GM21447 (cell line): ENCODE results near the gene MARK2.
"Not testable (repeated sequence)": the region's sequence is repeated elsewhere in the genome, so short reads cannot be mapped to it uniquely, and the experiment has no call there.

Source experiments
- ATAC-seq: cut with Tn5 transposase; IDR thresholded peaks from one replicate; pipeline ENCODE4 v1.9.1; 2021; ENCODE audit not compliant: unreplicated experiment

The MARK2 gene

DNA sequence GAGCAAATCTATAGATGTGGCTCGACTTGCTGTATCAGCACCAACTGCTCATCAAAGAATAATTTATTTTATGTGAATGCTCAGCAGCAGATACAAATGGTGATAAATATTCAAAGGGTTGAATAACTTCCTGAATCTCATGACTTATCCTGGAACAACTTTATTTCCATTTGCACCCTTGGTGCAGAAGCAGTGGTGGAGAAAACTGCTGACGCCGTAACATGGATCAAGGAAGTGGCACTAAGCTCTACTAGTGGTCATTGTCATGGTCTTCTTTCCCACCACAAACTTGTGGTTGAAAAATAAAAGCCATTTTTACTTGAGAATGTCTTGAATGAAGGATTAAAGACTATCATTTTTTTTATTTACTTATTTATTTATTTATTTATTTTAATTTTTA lies 14.6 kb downstream of the MARK2 start:
- ATAC-seq: no peak

DNA sequence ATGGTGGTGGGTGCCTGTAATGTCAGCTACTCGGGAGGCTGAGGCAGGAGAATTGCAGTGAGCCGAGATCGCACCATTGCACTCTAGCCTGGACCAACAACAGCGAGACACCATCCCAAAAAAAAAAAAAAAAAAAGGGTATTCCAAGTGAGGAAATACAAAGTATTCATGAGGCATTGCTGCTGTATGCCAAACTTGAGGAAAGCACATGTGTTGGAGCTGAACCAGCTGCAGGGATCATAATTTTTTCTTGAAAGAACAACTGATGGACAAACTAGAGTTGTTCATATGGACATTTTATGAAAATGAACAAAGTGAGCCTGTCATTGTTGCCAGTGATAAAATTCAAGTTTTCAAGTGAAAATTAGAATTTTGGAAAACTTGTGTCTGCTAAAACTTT lies 15.8 kb downstream of the MARK2 start:
- no peak for ATAC-seq

DNA sequence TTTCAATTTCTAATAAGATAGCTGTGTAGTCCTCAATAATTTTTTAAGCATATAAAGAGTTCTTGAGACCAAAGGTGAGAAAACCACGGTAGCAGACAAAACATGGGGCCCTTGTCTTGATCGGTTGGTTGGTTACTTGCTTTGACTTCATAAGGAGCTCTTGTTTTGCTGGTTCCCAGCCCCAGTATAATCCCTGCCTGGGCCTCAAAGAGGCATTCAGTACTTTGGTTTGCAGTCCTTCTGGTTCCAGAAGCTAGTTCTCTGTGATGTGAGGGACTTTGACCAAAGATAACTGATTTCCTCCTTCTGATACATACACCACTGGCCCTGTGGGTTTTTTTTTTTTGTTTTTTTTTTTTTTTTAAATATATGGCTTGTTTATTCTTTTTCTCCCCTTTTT lies 17.1 kb downstream of the MARK2 start:
- ATAC-seq: no peak

DNA sequence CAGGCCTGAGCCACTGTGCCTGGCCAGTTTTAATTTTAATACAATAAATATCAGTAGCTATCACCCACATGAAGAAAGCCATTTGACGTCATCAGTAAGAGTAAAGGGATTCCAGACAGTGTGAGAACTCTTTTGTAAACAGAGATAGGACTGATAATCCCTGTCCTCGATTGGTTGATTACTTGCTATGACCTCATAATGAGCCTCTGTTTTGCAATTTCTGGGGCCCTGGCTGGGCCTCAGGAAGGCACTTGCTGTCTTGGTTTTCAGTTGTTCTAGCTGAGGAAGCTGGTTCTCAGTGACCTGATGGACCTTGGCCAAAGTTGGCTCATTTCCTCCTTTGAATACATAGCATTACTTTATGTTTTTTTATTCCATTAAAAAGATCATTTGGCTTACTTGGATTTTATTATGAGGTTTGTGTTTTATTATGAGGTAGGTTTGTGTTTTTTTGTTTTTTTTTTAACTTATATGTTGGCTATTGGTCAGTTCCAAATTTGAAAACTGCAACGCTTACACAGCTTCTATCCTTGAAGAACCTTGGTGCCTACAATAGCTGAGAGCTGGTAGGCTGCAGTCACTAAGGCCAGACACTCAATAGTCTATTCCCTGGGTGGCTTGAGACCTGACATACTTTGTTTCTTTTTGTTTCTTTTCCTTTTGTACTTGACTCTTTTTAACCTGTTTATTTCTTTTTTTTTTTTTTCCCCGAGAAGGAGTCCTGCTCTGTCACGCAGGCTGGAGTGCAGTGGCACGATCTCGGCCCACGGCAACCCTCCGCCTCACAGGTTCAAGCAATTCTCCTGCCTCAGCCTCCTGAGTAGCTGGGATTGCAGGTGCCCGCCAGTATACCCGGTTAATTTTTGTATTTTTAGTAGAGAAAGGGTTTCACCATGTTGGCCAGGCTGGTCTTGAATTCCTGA lies 20.0 kb downstream of the MARK2 start:
- no peak for ATAC-seq

DNA sequence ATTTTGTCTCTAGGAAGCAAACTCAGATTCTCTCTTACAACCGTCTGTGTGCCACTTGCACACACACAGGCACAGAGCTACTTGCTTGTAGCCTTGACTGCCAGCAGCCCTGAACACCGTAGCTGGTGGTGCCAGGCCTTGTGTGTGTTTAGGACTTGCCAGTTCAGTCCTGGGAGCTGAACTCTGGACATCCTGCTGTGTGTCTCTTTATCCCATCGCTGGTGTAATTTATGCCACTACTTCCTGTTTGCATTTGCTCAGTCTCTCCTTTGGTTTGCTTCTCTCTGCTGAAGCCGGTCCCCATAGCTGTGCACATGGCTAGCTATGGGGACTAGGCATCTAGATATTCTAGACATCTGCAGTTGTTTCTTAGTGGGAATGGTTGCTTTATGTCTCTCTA lies 24.0 kb downstream of the MARK2 start:
- no peak for ATAC-seq

DNA sequence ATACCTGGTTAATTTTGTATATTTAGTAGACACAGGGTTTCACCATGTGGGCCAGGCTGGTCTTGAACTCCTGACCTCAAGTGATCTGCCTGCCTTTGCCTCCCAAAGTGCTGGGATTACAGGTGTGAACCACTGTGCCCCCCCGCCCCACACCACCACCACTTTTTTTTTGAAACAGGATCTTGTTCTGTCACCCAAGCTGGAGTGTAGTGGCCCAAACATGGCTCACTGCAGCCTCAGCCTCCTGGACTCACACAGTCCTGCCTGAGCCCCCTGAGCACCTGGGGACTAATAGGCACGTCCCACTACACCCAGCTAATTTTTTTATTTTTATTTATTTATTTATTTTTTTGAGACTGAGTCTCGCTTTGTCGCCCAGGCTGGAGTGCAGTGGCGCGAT lies 24.7 kb downstream of the MARK2 start:
- not testable (repeated sequence) for ATAC-seq

DNA sequence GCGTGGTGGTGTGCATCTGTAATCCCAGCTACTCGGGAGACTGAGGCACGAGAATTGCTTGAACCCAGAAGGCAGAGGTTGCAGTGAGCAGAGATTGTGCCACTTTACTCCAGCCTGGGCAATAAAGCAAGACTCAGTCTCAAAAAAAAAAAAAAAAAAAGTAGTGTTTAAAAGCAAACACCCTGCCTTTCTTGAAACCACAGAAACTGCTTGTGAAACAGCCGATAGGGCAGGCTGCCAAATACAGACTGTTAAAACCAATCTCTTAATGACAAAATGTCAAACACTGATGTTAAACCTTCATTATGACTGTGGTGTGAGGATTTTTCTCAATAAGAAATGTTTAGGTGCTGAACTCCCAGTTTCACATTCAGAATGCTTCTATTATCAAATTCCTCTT lies 27.3 kb downstream of the MARK2 start:
- ATAC-seq: peak; percentile 51

DNA sequence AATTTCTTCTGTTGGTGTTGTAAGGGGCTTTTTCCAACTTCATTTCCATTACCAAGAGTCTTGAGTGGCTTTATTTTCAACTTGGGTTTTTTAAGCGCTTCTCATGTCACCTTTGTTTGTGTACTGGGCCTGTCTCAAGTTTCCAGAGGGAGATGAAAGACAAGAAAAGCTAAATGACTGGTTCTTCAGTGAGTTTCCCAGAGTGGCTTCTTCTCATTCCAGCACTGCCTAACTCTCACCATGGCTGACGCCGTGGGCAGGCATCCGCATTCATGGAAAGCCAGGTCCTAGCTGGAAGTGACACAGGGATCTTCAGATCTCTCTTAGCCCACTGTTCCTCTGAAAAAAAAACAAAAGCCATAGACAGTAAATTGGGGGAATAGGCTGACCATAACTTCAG lies 28.6 kb downstream of the MARK2 start:
- ATAC-seq: no peak

DNA sequence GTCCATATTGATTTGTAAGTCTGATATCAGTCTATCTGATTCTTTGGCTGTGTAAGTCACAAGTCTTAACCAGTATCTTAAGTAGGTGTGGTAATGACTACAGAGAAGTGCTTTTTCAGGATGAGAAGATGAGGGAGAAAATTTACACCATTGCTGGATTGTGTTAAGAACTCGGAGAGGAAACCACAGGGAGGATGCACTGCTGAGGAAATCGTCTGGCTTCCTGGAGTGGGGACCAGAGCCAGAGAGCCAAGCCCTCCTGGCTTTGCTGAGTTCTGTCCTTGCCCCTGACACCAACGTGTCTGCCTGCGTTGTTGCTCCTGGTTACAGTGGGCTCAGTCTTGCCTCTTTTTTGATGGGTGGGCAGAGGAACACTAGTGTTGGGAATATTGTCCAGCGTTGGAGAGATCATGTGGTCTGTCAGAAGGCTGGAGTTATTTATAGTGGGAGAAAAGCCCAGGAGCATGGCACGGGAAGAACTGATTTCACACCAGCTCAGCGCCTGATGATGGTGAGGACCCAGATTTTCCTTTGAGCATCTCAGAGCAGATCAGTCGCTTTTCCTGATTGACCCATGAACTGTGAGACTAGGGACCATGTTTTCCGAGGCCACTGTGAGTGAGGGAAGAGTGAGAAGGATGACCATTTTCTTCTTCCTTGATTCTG lies 29.6 kb downstream of the MARK2 start:
- ATAC-seq: no peak

DNA sequence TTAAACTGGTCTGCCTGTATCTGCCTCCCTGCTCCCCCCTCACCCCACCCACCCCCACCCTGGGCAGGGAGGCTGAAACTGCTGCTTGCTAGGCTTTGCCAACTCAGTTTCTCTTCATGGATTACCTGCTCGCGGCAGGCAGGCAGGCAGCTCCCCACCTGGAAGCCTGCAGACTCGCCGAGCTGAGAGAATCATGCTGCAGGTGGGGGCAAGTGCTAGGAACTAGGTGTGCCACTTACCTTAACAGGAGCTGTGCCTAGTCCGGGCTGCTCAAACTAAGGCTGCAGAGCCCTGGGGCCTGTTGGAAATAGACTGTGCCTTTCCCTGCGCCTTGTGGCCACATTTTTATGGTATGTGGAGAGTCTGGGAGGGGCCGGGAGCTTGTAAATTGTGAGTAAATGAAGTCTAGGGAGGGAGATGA lies 30.3 kb downstream of the MARK2 start:
- no peak for ATAC-seq

DNA sequence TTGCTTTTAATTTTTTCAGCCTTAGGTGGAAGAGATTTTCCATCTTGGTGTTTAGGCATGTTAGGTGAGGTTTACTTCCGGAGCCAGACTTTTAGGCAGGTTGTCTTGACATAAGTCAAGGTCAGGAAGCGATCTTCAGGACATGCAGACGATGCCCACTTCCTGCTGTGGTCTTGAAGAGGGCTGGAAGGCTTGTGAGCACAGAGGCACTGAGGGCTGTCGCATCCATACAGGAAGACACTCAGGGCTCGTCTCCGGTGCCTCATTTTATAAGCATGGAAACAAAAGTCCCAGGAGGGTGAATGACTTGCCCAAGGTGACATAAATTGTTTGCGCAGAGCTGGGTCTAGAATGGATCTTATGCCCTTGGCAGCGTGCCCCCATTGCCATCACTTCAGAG lies 30.8 kb downstream of the MARK2 start:
- no peak for ATAC-seq

DNA sequence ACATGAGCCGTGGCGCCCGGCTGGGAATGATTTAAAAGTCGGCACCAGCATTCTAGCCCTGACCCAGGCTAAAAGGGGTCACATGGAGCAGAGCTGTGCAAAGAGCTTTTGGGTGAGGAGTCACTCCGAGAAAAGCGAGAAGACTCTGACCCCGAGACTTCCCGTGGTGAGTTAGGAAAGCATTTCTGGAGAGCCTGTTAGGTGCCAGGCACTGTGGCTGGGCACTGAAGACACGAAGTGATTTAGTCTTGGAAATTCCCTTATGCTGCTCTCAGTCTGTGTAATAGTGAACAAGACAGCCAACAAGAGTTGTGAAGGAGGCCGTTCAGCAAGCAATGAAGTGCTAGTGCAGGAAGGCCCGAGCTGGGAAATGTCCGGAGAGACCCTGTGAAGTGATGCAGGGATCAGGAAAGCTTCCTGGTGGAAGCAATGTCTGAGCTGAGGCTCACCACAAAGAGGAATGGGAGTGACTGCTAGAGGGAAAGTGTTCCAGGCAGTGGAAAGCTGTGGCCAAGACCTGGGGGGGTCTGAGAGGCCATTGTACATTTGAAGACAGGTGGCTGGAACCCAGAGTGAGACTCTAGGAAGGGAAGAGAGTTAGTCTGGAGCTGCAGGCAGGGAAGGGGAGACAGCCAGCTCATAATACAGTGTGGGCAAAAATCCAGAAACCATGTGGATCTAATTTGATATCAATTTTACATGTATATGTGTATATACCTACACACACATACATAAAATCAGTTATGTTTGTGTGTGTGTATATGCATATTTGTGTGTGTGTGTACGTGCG lies 31.6 kb downstream of the MARK2 start:
- no peak for ATAC-seq

DNA sequence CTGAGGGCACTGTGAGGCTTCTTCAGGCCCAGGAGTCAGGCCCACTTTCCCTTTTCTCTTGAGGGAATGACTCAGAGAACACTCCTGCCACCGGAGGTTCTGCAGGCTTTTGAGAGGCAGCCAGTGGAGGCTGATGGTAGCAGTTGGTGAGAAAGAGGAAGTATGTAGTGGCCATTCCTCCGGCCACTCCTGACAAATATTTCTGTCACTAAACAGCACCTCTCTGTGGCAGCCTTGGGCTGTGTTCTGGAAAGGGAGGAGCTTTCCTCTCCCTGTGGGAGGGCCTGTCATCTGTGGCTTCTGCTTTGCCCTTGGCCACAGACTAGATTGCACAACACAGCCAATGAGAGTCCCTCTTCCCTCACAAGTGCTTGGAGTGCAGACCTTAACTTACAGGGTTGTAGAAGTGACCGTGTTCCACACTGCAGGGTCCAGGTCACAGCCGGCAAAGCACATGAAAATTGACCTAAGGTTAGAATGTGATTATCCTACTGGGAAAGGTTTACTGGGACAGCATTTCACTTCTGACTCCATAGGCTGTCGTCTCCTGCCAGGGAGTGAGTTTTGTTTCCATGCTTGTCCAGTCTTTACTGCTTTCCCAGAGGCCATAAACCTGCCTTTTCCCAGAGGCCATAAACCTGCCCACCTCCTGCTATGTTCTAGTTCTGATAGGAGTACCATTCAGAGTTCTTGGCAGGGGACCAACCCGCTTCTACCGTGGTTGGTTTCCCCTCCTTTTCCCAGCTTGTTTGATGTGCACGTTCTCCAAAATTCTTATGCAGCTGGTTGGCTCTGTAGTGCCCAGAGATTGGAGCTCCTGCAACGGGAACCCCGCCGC lies 33.3 kb downstream of the MARK2 start:
- peak; percentile 92 for ATAC-seq

DNA sequence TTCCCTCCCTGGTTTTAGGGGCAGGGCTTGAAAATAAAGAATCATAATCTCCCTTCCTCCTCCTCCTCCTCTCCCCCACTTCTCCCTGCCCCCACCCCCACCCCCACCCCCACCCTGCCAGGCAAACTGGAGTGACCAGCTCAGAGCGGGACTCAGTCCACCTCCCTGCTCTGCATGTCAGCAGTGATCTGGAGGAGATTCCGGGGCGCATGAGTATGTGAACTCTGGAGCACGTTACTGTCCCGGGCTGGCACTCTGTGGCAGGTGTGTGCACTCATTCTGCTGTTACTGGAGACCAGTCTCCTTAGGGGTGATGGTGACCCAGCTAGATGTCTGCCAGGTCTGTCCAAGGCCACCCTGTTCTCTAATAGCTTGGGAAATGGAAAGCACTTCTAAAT lies 33.9 kb downstream of the MARK2 start:
- ATAC-seq: no peak

DNA sequence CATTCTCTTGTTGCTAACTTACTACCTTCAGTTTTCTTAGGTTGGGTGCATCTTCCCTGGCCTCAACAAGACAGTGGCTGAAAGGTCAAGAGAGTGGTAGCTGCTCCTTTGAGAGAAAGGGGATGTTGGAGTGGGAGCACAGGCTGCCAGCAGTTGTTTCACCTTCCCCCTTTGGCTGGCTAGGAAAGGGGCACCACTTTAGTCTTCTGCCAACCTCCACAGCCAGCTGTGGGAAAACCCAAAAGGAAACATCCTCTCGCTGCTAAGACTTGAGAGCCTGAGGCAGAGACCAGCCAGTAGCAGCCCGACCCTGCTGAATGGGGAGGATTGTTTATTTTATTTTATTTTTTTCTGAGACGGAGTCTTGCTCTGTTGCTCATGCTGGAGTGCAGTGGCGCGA lies 34.4 kb downstream of the MARK2 start:
- ATAC-seq: no peak

DNA sequence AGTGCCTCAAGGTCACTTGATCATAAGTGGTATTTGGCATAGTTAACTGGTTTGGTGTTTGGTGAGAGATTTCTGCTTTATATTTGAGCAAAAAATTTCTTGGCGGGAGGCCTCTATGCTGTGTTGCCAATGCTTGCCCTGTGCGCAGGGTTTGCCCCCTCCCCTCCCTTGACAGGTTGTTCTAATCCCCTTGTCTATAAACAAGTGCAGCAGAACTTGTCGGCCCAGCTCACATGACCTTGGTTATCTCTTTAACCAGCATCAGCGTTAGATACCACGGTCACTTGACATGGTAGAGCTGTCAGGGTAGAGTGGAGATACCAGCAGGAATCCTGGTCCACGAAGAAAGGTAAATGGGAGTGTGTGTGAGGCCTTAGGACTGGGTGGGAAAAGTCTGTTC lies 35.6 kb downstream of the MARK2 start:
- no peak for ATAC-seq

DNA sequence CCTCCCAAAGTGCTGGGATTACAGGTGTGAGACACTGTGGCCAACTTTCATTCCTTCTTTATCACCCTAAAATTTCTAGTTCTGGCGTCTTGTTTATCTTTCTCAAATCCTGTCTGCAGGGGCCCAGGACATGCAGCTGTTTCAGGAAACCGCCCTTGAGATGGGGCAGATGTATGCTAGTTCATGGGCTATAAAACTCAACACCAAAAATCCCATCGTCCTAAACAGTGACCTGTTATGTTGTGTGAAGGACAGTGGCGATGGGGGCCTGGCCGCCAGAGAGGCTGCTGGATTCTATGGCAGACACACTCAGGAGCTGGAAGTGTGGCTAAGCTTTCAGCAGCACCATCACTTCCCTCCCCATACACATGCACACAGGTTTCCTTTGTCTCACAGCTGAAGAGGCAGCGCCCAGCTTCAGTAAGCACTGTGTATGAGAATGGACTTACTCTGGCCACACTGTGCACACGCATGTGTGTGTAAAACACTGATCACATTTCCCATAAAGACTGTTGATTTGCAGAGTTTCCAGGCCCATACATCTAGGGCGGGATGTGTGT lies 36.7 kb downstream of the MARK2 start:
- ATAC-seq: no peak

DNA sequence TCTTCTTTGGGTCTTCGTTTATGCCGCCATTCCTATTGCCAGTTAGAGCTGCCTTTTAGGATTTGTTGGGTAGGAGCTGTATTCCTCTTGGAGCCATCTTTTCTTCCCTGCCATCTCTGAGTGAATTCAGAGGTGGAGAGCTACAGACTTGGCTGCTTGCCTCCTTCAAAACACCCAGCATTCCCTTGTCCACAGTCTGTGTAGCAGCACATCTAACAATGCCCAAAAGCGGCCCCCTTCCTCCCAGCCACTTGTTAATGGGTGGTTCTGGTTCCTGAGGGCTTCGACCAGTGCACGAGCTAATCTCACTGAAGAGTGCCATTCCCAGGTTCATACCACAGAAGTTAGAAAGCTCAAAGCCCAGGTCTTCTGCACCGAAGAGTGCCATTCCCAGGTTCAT lies 37.7 kb downstream of the MARK2 start:
- ATAC-seq: no peak

DNA sequence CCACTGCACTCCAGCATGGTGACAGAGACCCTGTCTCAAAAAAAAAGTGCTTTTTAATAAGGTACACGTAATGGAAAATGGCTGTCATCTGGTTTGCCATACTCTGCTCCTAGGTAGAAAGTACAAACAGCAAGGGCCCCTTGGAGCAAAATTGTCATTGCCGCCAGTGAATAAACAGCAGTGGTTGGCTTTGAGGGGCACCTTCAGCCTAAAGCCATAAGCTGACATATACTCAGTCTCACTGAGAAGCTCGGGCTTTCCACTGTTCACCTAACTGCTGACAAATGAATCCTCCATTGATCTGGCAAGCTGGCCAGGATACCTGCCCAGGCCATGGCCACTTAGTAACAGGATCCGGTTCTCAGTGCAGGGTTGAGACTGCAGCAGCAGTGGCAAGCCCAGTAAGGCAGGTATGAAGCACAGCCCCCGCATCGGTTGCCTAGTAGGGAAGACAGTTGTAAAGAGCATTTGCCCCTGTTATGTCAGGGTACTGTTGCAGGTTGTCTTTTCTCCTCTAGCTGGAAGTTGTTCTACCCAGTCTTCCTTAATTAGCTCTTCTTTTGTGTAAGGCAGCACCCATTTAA lies 38.8 kb downstream of the MARK2 start:
- ATAC-seq: no peak
